SJSA1 (cell line): Measurements from ENCODE around the gene CAMK4. TPM values are rescaled to one million over a fixed set of nuclear protein-coding genes. Genes with fewer than 3 reads are reported as not detected.

Experiments used
- DNase-seq, 2 experiments: peaks; one replicate each; pipeline ENCODE4 v3.0.0-alpha.2; 2015 to 2020; ENCODE audit warnings: low spot score in 2 of 2, low read depth in 1 of 2
- H3K27ac ChIP-seq: fragments of 250-450 bp; sonication (Bioruptor Pico); 2 replicates; pipeline ENCODE4 v1.5.1; 2020; ENCODE audit warnings: mild to moderate bottlenecking, moderate library complexity
- H3K27me3 ChIP-seq: fragments of 250-450 bp; sonication (Bioruptor Pico); replicated peaks from 2 replicates; pipeline ENCODE4 v1.5.1; 2020; ENCODE audit warnings: mild to moderate bottlenecking, moderate library complexity
- H3K36me3 ChIP-seq: fragments of 250-450 bp; sonication (Bioruptor Pico); 2 replicates; pipeline ENCODE4 v1.5.1; 2020; ENCODE audit warnings: mild to moderate bottlenecking
- H3K4me1 ChIP-seq: fragments of 250-450 bp; sonication (Bioruptor Pico); replicated peaks from 2 replicates; pipeline ENCODE4 v1.6.1; 2021; ENCODE audit warnings: mild to moderate bottlenecking
- H3K4me3 ChIP-seq: fragments of 250-450 bp; sonication (Bioruptor Pico); 2 replicates; pipeline ENCODE4 v1.5.1; 2020; ENCODE audit warnings: mild to moderate bottlenecking
- H3K9me3 ChIP-seq: fragments of 250-450 bp; sonication (Bioruptor Pico); replicated peaks from 2 replicates; pipeline ENCODE4 v1.5.1; 2020; ENCODE audit warnings: mild to moderate bottlenecking
- total RNA-seq: library from RNA; depleted of rRNA; stranded (reverse); fragments of >200 nt; shearing (Covaris generic); gene quantifications from 2 replicates; pipeline ENCODE4 v1.2.3, GENCODE V29; 2014

Gene CAMK4
- total RNA-seq, 1 experiment from 2014 or later = 3.6 TPM

- DNase-seq = no peak
Observed at GRCh38 chr5:111469903-111470302, 245.7 kb downstream of the CAMK4 start.

GRCh38 chr5:111472096-111472495 lies 247.9 kb downstream of the CAMK4 start:
- H3K27me3 ChIP-seq = no peaks in the 10 kb centered on the region

More at GRCh38 chr5:111469903-111470302, 245.7 kb downstream of the CAMK4 start:
- Histone ChIP-seq H3K4me3 (no peak overlapping the region), H3K27ac (no peak overlapping the region), H3K27me3 (no peaks in the 10 kb centered on the region), H3K9me3 (no peaks in the 10 kb centered on the region), H3K36me3 (no peaks in the 10 kb centered on the region), H3K4me1 (no peaks in the 10 kb centered on the region)

GRCh38 chr5:111472579-111472978 lies 248.4 kb downstream of the CAMK4 start:
- Histone ChIP-seq H3K4me1 (no peaks in the 10 kb centered on the region), H3K9me3 (no peaks in the 10 kb centered on the region), H3K27me3 (no peaks in the 10 kb centered on the region), H3K36me3 (no peaks in the 10 kb centered on the region), H3K27ac (no peak overlapping the region), H3K4me3 (no peak overlapping the region)
- no peak for DNase-seq

More at GRCh38 chr5:111472096-111472495, 247.9 kb downstream of the CAMK4 start:
- no peak for DNase-seq
- Histone ChIP-seq H3K4me1 (no peaks in the 10 kb centered on the region), H3K36me3 (no peaks in the 10 kb centered on the region), H3K27ac (no peak overlapping the region), H3K4me3 (no peak overlapping the region), H3K9me3 (no peaks in the 10 kb centered on the region)

GRCh38 chr5:111478266-111478665 lies 254.1 kb downstream of the CAMK4 start:
- Histone ChIP-seq H3K36me3 (no peaks in the 10 kb centered on the region), H3K27me3 (no peaks in the 10 kb centered on the region), H3K4me3 (no peak overlapping the region), H3K4me1 (no peaks in the 10 kb centered on the region), H3K27ac (no peak overlapping the region), H3K9me3 (no peaks in the 10 kb centered on the region)
- no peak for DNase-seq

GRCh38 chr5:111478898-111479297 lies 254.7 kb downstream of the CAMK4 start:
- DNase-seq = no peak
- Histone ChIP-seq H3K36me3 (no peaks in the 10 kb centered on the region), H3K4me3 (no peak overlapping the region), H3K4me1 (no peaks in the 10 kb centered on the region), H3K27me3 (no peaks in the 10 kb centered on the region), H3K27ac (no peak overlapping the region), H3K9me3 (no peaks in the 10 kb centered on the region)

GRCh38 chr5:111480346-111480745 lies 256.2 kb downstream of the CAMK4 start:
- no peak for DNase-seq
- no peaks in the 10 kb centered on the region for H3K36me3 ChIP-seq
- H3K27ac ChIP-seq = no peak overlapping the region
- H3K4me3 ChIP-seq = no peak overlapping the region
- no peaks in the 10 kb centered on the region for H3K27me3 ChIP-seq
- H3K4me1 ChIP-seq = no peaks in the 10 kb centered on the region
- H3K9me3 ChIP-seq = no peaks in the 10 kb centered on the region

- Histone ChIP-seq H3K27me3 (no peaks in the 10 kb centered on the region), H3K9me3 (no peaks in the 10 kb centered on the region), H3K4me3 (no peak overlapping the region), H3K36me3 (no peaks in the 10 kb centered on the region), H3K4me1 (no peaks in the 10 kb centered on the region), H3K27ac (no peak overlapping the region)
- no peak for DNase-seq
Observed at GRCh38 chr5:111486055-111486454, 261.9 kb downstream of the CAMK4 start.

GRCh38 chr5:111486926-111487325 lies 262.7 kb downstream of the CAMK4 start:
- Histone ChIP-seq H3K4me1 (no peaks in the 10 kb centered on the region), H3K4me3 (no peak overlapping the region), H3K27ac (no peak overlapping the region), H3K27me3 (no peaks in the 10 kb centered on the region), H3K9me3 (no peaks in the 10 kb centered on the region), H3K36me3 (no peaks in the 10 kb centered on the region)
- DNase-seq = no peak

GRCh38 chr5:111488353-111488752 lies 264.2 kb downstream of the CAMK4 start:
- Histone ChIP-seq H3K4me1 (no peaks in the 10 kb centered on the region), H3K27me3 (no peaks in the 10 kb centered on the region), H3K4me3 (no peak overlapping the region), H3K36me3 (no peaks in the 10 kb centered on the region), H3K9me3 (no peaks in the 10 kb centered on the region), H3K27ac (no peak overlapping the region)
- DNase-seq = no peak

- no peaks in the 10 kb centered on the region for H3K9me3 ChIP-seq
- H3K27me3 ChIP-seq = no peaks in the 10 kb centered on the region
- DNase-seq = no peak
- H3K36me3 ChIP-seq = no peaks in the 10 kb centered on the region
- no peak overlapping the region for H3K27ac ChIP-seq
- no peaks in the 10 kb centered on the region for H3K4me1 ChIP-seq
- no peak overlapping the region for H3K4me3 ChIP-seq
Observed at GRCh38 chr5:111493031-111493430, 268.8 kb downstream of the CAMK4 start.

- no peaks in the 10 kb centered on the region for H3K9me3 ChIP-seq
- no peak for DNase-seq
- H3K27me3 ChIP-seq = no peaks in the 10 kb centered on the region
- no peaks in the 10 kb centered on the region for H3K4me1 ChIP-seq
- no peaks in the 10 kb centered on the region for H3K36me3 ChIP-seq
- H3K27ac ChIP-seq = no peak overlapping the region
- H3K4me3 ChIP-seq = no peak overlapping the region
Observed at GRCh38 chr5:111494355-111494999, 270.3 kb downstream of the CAMK4 start.

GRCh38 chr5:111495159-111495558 lies 271.0 kb downstream of the CAMK4 start:
- no peak overlapping the region for H3K27ac ChIP-seq
- no peaks in the 10 kb centered on the region for H3K4me1 ChIP-seq
- H3K9me3 ChIP-seq = no peaks in the 10 kb centered on the region
- no peak overlapping the region for H3K4me3 ChIP-seq
- H3K27me3 ChIP-seq = no peaks in the 10 kb centered on the region
- H3K36me3 ChIP-seq = 0 out of 2 replicates have a peak, but pooled peaks cover under 1% of the 10 kb centered on the region
- DNase-seq = no peak

GRCh38 chr5:111498346-111498745 lies 274.2 kb downstream of the CAMK4 start:
- Histone ChIP-seq H3K27me3 (no peaks in the 10 kb centered on the region), H3K9me3 (no peaks in the 10 kb centered on the region), H3K4me1 (no peaks in the 10 kb centered on the region), H3K4me3 (no peak overlapping the region), H3K27ac (no peak overlapping the region), H3K36me3 (0 out of 2 replicates have a peak, but pooled peaks cover 5% of the 10 kb centered on the region)
- DNase-seq = no peak

GRCh38 chr5:111502956-111503355 lies 278.8 kb downstream of the CAMK4 start:
- H3K27ac ChIP-seq = no peak overlapping the region
- H3K36me3 ChIP-seq = 0 out of 2 replicates have a peak, but pooled peaks cover 5% of the 10 kb centered on the region
- no peak for DNase-seq
- no peaks in the 10 kb centered on the region for H3K9me3 ChIP-seq
- no peaks in the 10 kb centered on the region for H3K4me1 ChIP-seq
- no peak overlapping the region for H3K4me3 ChIP-seq
- no peaks in the 10 kb centered on the region for H3K27me3 ChIP-seq

- H3K9me3 ChIP-seq = no peaks in the 10 kb centered on the region
- H3K4me3 ChIP-seq = no peak overlapping the region
- H3K27ac ChIP-seq = no peak overlapping the region
- H3K27me3 ChIP-seq = no peaks in the 10 kb centered on the region
- no peaks in the 10 kb centered on the region for H3K4me1 ChIP-seq
- H3K36me3 ChIP-seq = 0 out of 2 replicates have a peak, but pooled peaks cover 5% of the 10 kb centered on the region
- DNase-seq = no peak
Observed at GRCh38 chr5:111505096-111505495, 280.9 kb downstream of the CAMK4 start.
